Measurements from ENCODE around the gene SH3BP2.
A peak's percentile ranks its signal among the peaks of the same experiment; 100 is the strongest.

SH3BP2 gene

DNA sequence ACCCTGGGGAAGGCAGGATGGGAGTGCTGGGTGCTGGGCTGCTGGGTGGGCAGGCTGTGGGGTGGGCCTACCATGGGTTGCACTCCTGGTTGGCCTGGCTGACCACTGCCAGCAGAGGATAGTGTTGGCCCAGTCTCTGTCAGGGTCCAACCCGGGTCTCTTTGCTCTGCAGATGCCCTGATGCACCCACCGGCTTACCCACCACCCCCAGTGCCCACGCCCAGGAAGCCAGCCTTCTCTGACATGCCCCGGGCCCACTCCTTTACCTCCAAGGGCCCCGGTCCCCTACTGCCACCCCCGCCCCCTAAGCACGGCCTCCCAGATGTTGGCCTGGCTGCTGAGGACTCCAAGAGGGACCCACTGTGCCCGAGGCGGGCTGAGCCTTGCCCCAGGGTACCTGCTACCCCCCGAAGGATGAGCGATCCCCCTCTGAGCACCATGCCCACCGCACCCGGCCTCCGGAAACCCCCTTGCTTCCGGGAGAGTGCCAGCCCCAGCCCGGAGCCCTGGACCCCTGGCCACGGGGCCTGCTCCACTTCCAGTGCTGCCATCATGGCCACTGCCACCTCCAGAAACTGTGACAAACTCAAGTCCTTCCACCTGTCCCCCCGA is 36.5 kb downstream of the SH3BP2 start:
- H3K27me3 Mint-ChIP-seq = no peaks in the 10 kb centered on the region
- no peak for DNase-seq
- ATAC-seq (replicated peaks) = no peak
- H3K27ac Mint-ChIP-seq = peak overlapping the region; percentile 41 to 57
- H3K36me3 Mint-ChIP-seq (ENCODE audit: insufficient read depth) = peaks cover 40% of the 10 kb centered on the region
- no peak overlapping the region for H3K4me3 Mint-ChIP-seq
- H3K4me1 Mint-ChIP-seq (ENCODE audit: low read depth in 2 of 2) = peaks cover 17% of the 10 kb centered on the region in 2 donors
- H3K9me3 Mint-ChIP-seq = no peaks in the 10 kb centered on the region

DNA sequence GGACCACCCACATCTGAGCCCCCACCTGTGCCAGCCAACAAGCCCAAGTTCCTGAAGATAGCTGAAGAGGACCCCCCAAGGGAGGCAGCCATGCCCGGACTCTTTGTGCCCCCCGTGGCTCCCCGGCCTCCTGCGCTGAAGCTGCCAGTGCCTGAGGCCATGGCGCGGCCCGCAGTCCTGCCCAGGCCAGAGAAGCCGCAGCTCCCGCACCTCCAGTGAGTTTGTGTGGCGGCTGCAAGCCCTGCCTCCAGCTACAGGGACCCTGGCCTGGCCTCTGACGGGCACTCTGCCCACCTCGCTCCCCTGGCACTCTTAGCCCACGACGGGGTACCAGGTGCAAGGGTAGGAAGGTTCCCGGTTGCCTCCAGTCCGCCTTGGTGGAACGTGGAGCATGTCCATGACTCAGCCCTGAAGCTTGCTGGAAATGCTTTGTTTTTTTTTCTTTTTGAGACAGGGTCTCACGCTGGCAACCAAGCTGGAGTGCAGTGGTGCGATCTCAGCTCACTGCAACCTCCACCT is 37.1 kb downstream of the SH3BP2 start:
- no peak for DNase-seq
- no peaks in the 10 kb centered on the region for H3K27me3 Mint-ChIP-seq

DNA sequence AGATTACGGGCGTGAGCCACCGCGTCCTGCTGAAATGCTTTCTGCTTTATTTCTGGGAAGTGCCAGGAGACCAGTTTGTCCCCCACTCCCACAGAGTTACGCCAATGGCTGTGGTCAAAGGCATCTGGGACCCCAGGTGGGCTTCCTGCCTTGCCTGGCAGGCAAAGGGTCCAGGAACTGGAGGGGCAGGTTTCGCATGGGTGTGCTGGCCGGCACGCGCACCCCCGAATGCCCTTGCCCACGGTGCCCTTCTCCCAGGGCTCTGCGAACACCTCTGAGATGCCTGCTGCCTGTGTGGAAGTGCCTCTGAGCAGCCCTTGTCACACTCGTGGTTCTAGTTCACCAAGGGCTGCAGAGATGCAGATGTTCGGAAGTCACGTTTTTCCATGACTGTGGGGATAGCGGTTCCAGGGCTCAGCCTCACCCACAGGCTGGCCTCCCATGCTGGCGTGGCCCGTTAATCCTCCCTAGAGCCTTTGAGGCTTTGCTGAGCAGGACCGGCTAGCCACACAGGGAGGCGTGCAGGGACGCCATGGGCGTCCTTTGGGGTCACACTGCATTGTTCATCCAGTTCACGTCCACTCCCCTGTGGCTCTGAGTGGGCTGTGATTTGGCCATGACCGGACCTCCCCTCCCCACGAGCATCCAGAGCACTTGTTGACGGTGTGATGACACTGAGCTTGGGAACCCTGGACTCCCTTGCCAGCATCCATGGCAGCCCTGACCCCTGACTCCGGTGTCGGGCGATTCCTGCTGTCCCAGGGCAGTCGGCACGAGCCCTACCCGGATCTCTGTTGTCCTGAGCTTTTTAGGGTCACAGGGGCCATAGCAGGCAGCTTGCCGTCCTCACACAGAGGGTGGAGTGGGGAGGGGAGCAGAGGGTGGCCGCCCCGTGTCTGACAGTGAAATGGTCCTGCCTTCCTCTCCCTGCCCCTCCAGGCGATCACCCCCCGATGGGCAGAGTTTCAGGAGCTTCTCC is 38.0 kb downstream of the SH3BP2 start:
- no peak for ATAC-seq (replicated peaks)
- H3K9me3 Mint-ChIP-seq = no peaks in the 10 kb centered on the region
- H3K36me3 Mint-ChIP-seq (ENCODE audit: insufficient read depth) = peaks cover 42% of the 10 kb centered on the region
- no peak overlapping the region for H3K4me3 Mint-ChIP-seq
- DNase-seq = no peak
- no peaks in the 10 kb centered on the region for H3K27me3 Mint-ChIP-seq
- H3K27ac Mint-ChIP-seq = peak overlapping the region in 1 of 2 donors; percentile 46
- peaks cover 29 to 31% of the 10 kb centered on the region in 2 donors for H3K4me1 Mint-ChIP-seq (ENCODE audit: low read depth in 2 of 2)

More for the DNA sequence above, 37.1 kb downstream of the SH3BP2 start:
- peaks cover 22% of the 10 kb centered on the region in 2 donors for H3K4me1 Mint-ChIP-seq (ENCODE audit: low read depth in 2 of 2)
- no peak for ATAC-seq (replicated peaks)
- peak overlapping the region; percentile 41 to 57 for H3K27ac Mint-ChIP-seq
- no peaks in the 10 kb centered on the region for H3K9me3 Mint-ChIP-seq
- H3K36me3 Mint-ChIP-seq (ENCODE audit: insufficient read depth) = peaks cover 39% of the 10 kb centered on the region
- no peak overlapping the region for H3K4me3 Mint-ChIP-seq

DNA sequence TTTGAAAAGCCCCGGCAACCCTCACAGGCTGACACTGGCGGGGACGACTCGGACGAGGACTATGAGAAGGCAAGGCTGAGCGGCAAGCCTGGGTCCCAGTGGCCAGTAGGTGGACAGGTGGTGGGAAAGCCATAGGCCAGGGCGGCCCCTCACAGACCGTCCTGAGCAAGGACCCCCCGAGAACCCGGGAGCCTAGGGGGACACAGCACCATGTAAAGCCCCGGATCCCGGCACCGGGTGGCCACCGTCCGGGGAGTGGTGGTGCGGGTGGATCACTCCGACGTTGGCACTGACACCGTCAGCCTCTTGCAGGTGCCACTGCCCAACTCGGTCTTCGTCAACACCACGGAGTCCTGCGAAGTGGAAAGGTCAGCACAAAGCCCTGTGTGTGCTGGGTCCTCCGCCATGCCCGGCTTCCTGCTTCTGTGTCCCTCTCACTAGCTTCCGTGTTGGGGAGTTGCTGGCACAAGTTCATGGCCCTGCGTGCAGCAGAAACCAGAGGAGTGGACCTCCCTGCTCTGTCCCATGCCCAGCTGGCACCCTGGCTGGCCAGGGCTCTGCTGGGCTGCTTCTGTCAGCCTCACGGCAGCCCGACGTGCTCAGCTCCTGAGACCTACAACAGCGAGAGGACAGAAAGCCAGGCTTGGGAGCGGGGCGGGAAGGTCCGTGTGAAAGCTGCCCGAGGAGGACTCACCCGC is 38.9 kb downstream of the SH3BP2 start:
- H3K9me3 Mint-ChIP-seq = no peaks in the 10 kb centered on the region
- no peak overlapping the region for H3K4me3 Mint-ChIP-seq

DNA sequence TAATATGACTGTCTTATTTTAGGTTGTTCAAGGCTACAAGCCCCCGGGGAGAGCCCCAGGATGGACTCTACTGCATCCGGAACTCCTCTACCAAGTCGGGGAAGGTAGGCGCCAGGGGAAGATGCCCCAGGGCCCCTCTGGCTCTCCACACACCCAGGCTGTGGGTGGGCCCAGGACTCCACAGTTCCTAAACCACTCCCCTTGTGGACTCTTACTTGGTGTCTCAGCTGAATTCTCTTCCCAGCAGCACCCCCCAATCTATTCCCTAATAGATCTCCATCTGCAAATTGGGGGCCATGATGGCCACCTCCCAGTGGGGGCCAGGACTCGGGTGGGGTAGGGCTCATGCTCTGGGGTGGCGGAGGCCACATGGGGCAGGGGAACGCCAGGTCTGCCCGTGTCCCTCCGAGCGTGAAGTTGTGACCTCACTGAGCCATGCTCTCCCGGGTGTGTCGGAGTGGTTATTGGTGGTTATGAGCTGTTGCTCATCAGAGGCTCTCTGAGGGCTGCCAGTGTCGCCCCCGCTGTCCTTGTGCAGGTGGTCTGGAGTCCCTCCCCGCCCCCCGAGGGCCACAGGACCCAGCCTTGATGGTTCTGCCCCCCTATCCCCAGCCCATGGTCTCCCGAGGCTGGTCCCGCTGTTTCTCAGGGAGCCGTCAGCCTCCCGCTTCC is 39.6 kb downstream of the SH3BP2 start:
- Mint-ChIP-seq H3K4me1 (ENCODE audit: low read depth in 2 of 2) (peaks cover 34 to 43% of the 10 kb centered on the region in 2 donors), H3K27ac (peak overlapping the region; percentile 74 to 85), H3K36me3 (ENCODE audit: insufficient read depth) (peaks cover 40% of the 10 kb centered on the region), H3K27me3 (no peaks in the 10 kb centered on the region), H3K9me3 (no peaks in the 10 kb centered on the region), H3K4me3 (no peak overlapping the region)
- DNase-seq (no peak), ATAC-seq (replicated peaks) (no peak)

More for the DNA sequence above, 38.9 kb downstream of the SH3BP2 start:
- Mint-ChIP-seq H3K36me3 (ENCODE audit: insufficient read depth) (peaks cover 39% of the 10 kb centered on the region), H3K27ac (peak overlapping the region in 1 of 2 donors; percentile 85), H3K4me1 (ENCODE audit: low read depth in 2 of 2) (peaks cover 27 to 36% of the 10 kb centered on the region in 2 donors), H3K27me3 (no peaks in the 10 kb centered on the region)
- ATAC-seq (replicated peaks) = no peak
- DNase-seq = no peak

DNA sequence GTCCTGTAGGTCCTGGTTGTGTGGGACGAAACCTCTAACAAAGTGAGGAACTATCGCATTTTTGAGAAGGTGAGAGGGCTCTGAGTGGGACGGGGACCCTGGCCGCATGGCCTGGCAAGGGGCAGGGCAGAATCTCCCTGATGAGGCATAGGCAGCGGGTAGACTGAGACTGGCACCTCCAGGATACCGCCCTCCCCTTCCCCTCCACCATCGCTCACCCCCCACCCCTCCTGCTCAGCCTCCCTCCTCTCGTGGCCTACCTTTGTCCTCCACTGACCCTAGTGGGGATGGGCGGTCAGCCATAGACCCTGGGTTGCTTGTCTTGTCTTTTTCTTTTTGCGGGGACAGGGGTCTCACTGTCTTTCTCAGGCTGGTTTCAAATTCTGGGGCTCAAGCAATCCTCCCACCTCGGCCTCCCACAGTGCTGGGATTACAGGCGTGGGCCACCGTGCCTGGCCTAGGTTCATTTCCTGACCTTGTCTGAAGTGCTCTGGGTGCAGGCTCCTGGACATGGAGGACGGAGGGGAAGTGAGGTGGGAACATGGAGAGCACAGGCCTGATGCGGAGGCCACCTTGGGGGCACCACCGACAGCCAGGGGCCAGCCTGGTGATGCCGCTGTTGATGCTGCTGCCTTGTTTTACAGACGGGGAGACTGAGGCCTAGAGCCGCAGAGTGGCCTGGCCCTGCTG is 40.2 kb downstream of the SH3BP2 start:
- ATAC-seq (replicated peaks) = no peak
- no peak overlapping the region for H3K4me3 Mint-ChIP-seq

DNA sequence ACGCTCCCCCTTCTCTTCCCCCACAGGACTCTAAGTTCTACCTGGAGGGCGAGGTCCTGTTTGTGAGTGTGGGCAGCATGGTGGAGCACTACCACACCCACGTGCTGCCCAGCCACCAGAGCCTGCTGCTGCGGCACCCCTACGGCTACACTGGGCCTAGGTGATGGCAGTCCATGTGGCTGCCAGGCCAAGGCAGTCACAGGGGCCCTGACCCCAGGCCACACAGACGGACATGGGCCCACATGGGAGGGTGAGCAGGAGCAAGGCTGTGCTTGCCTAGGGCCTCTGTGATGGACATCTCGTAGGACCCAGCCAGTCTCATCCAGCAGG is 40.8 kb downstream of the SH3BP2 start:
- no peak for DNase-seq
- Mint-ChIP-seq H3K36me3 (ENCODE audit: insufficient read depth) (peaks cover 40% of the 10 kb centered on the region), H3K27ac (peak overlapping the region; percentile 74 to 85), H3K9me3 (no peaks in the 10 kb centered on the region), H3K4me1 (ENCODE audit: low read depth in 2 of 2) (peaks cover 41 to 50% of the 10 kb centered on the region in 2 donors), H3K4me3 (no peak overlapping the region), H3K27me3 (no peaks in the 10 kb centered on the region)
- ATAC-seq (replicated peaks) = no peak

More for the DNA sequence above, 40.2 kb downstream of the SH3BP2 start:
- H3K4me1 Mint-ChIP-seq (ENCODE audit: low read depth in 2 of 2) = peaks cover 39 to 49% of the 10 kb centered on the region in 2 donors
- no peaks in the 10 kb centered on the region for H3K9me3 Mint-ChIP-seq
- peaks cover 40% of the 10 kb centered on the region for H3K36me3 Mint-ChIP-seq (ENCODE audit: insufficient read depth)
- H3K27ac Mint-ChIP-seq = peak overlapping the region; percentile 74 to 85
- DNase-seq = no peak
- no peaks in the 10 kb centered on the region for H3K27me3 Mint-ChIP-seq

DNA sequence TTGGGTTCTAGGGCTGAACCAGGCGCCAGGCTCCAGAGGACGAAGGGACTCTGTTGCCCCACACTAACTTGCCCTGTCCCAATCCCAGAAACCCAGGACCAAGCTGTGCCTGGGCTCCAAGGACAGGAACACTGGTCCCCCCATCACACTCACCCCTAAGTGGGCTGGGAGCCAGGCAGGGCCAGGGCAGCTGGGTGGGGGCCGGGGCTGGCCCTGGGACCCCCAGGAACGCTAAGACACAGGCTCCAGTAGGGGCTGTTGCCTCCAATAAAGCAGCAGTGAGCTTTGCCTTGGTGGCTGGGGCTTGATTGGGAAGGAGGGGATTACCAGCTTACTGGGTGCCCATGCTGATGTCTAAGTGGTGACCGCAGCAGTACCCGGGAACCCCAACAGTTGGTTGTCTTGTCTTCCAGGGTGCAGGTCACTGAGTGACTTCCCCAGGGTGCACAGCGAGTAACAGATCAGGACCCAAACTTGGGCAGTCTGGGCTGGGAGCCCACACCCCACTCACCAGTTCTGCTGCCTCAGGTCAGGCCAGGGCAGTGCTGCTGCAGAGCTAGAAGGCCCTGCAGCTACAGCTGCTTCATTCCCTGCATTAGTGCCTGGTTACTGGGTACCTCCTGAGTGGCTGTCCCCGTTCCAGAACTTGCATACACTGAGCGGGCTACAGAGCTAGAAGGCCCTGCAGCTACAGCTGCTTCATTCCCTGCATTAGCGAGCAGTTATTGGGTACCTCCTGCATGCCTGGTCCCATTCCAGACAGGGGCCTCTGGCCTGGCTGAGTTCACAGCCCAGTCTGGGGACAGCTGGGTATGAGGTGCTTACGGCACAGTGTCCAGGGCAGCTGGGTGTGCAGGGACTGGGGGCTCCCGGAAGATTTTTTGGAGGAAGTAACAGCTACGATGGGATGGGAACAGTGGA is 41.4 kb downstream of the SH3BP2 start:
- DNase-seq = no peak
- peak overlapping the region; percentile 88 to 94 for H3K27ac Mint-ChIP-seq

DNA sequence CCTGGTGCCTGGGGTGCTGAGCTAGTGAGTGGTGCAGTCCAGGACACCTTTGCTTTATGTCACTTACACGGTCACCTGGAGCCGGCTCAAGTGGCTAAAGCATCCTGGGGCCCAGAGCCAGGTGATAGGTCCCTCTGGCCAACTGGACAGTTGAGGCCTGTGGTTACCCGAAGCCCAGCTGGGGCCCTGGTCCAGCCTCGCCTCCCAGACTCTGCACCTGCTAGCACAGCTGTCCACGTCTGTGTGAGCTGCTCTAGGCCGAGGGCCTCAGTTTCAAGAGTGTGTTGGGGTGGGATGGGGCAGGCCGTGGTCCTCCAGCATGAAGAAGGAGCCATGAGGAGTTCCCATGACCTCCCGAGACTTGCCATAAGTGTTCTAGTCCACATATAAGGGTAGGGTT is 43.1 kb downstream of the SH3BP2 start:
- Mint-ChIP-seq H3K4me1 (ENCODE audit: low read depth in 2 of 2) (peaks cover 51 to 58% of the 10 kb centered on the region in 2 donors), H3K36me3 (ENCODE audit: insufficient read depth) (peaks cover 35% of the 10 kb centered on the region), H3K27ac (peak overlapping the region; percentile 88 to 94), H3K27me3 (no peaks in the 10 kb centered on the region), H3K9me3 (peaks cover 0 to 5% of the 10 kb centered on the region in 2 donors), H3K4me3 (peak overlapping the region; percentile 66 to 85)
- ATAC-seq (replicated peaks) (no peak), DNase-seq (no peak)

More for the DNA sequence above, 41.4 kb downstream of the SH3BP2 start:
- ATAC-seq (replicated peaks) = no peak
- no peaks in the 10 kb centered on the region for H3K27me3 Mint-ChIP-seq
- H3K9me3 Mint-ChIP-seq = no peaks in the 10 kb centered on the region
- H3K4me3 Mint-ChIP-seq = peak overlapping the region; percentile 66 to 85
- peaks cover 45% of the 10 kb centered on the region for H3K36me3 Mint-ChIP-seq (ENCODE audit: insufficient read depth)
- peaks cover 42 to 53% of the 10 kb centered on the region in 2 donors for H3K4me1 Mint-ChIP-seq (ENCODE audit: low read depth in 2 of 2)

DNA sequence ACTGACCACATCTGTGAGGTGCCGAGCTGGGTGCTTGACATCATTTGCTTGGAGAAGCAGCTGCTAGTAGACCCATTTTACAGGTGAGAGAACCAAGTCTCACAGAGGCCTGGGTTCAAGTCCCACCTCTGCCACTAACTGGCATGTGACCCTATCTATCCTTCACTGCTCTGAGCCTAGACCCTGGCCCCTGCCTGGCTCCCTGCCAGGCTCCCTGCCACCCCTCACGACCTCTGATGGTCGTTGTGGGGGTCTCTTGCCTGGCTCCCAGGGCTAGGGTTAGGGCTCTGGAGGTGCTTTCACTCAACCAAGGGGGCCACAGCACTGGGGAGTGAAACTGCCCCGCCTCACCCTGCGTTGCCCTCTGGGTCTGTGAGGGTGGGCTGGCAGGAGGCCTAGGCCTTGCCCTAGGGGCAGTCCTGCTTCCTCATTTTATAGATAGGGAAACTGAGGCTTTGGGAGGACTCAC is 43.5 kb downstream of the SH3BP2 start:
- DNase-seq (no peak), ATAC-seq (replicated peaks) (no peak)
- peak overlapping the region; percentile 49 to 94 for H3K27ac Mint-ChIP-seq
- H3K27me3 Mint-ChIP-seq = no peaks in the 10 kb centered on the region
- H3K9me3 Mint-ChIP-seq = peaks cover 0 to 8% of the 10 kb centered on the region in 2 donors
- peaks cover 51 to 59% of the 10 kb centered on the region in 2 donors for H3K4me1 Mint-ChIP-seq (ENCODE audit: low read depth in 2 of 2)
- H3K36me3 Mint-ChIP-seq (ENCODE audit: insufficient read depth) = peaks cover 35% of the 10 kb centered on the region
- H3K4me3 Mint-ChIP-seq = peak overlapping the region; percentile 61 to 85

DNA sequence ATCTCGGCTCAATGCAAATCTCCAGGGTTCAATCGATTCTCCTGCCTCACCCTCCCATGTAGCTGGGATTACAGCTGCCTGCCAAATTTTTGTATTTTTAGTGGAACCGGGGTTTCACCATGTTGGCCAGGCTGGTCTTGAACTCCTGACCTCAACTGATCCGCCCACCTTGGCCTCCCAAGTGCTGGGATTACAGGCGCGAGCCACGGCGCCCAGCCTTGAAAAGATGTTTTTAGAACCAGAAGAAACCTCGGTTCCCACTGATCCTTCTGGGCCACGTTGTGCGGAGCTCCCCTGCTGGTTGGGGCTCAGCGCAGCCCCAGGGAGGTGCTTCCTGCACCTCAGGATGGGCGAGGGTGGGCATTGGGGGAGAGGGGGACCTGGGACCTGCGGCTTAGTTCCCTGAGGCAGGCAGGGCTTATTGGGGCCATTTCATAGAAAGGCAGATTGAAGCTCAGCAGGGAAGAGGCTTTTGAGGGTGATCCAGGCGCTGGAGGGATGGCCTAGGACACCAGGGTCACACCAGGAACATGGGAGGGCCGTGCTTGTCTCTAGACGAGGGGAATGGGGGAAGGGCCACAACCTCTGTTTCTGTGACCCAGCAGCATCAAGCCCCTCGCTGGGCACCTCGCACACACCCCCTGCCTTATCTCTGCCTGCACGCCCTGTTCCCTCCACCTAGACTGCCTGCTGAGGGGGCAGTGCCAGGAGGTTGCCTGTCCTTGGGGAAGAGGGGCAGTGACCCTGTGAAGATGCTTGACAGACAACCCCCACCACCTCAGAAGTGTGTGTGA is 44.4 kb downstream of the SH3BP2 start:
- Mint-ChIP-seq H3K9me3 (peaks cover 0 to 8% of the 10 kb centered on the region in 2 donors), H3K4me3 (peak overlapping the region; percentile 61 to 85), H3K27me3 (no peaks in the 10 kb centered on the region), H3K4me1 (ENCODE audit: low read depth in 2 of 2) (peaks cover 55 to 61% of the 10 kb centered on the region in 2 donors), H3K36me3 (ENCODE audit: insufficient read depth) (peaks cover 30% of the 10 kb centered on the region), H3K27ac (peak overlapping the region; percentile 11 to 94)
- ATAC-seq (replicated peaks) (no peak), DNase-seq (no peak)

All from effector memory CD8-positive, alpha-beta T cell (primary cell).